HUES48 (cell line): ENCODE measurements around the gene JPH4.
"Not testable (repeated sequence)": the region's sequence is repeated elsewhere in the genome, so short reads cannot be mapped to it uniquely, and the experiment has no call there.

Experiments
- H3K27ac ChIP-seq: one replicate; pipeline ENCODE4 v1.7.0; 2013; ENCODE audit warnings: low read depth, low read length, inconsistent platforms
- H3K27me3 ChIP-seq: 2 replicates; pipeline ENCODE4 v1.6.1; 2013; ENCODE audit warnings: mild to moderate bottlenecking, low read length; ENCODE audit not compliant: control insufficient read depth, insufficient read depth
- H3K36me3 ChIP-seq: 2 replicates; pipeline ENCODE4 v1.6.1; 2013; ENCODE audit warnings: low read length; ENCODE audit not compliant: control insufficient read depth, insufficient read depth
- H3K4me1 ChIP-seq: 2 replicates; pipeline ENCODE4 v1.6.1; 2013; ENCODE audit warnings: mild to moderate bottlenecking, low read length; ENCODE audit not compliant: control insufficient read depth, insufficient read depth
- H3K4me3 ChIP-seq: 2 replicates; pipeline ENCODE4 v1.5.1; 2013; ENCODE audit warnings: mild to moderate bottlenecking, low read depth, low read length
- H3K9ac ChIP-seq: 2 replicates; pipeline ENCODE4 v1.6.1; 2013; ENCODE audit warnings: mild to moderate bottlenecking, low read depth, low read length, moderate library complexity
- H3K9me3 ChIP-seq: 2 replicates; pipeline ENCODE4 v1.6.1; 2013; ENCODE audit warnings: low read length; ENCODE audit not compliant: control insufficient read depth, insufficient read depth

JPH4 gene

GRCh38 chr14:23542261-23542660, 36.3 kb downstream of the JPH4 start:
- Histone ChIP-seq H3K27me3 (no peaks in the 10 kb centered on the region), H3K4me1 (peaks cover 58% of the 10 kb centered on the region), H3K4me3 (no peak overlapping the region), H3K27ac (no peak overlapping the region), H3K36me3 (peaks cover 21% of the 10 kb centered on the region), H3K9me3 (no peaks in the 10 kb centered on the region), H3K9ac (no peak overlapping the region)

DNA sequence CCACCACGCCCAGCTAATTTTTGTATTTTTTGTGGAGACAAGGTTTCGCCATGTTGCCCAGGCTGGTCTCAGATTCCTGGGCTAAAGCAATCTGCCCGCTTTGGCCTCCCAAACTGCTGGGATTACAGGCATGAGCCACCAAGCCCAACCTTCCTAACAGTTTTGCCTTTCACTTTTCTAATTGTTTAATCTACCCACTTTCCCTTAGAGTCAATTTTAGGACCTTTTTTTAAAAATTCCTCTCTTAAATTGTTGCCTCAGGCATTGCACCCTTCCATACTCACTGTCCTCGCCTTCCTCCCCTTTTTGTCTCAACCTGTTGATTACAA, 38.5 kb downstream of the JPH4 start:
- no peaks in the 10 kb centered on the region for H3K27me3 ChIP-seq
- H3K4me3 ChIP-seq: no peak overlapping the region
- no peaks in the 10 kb centered on the region for H3K9me3 ChIP-seq
- H3K27ac ChIP-seq: peak overlapping the region; percentile 99
- H3K36me3 ChIP-seq: peaks cover 23% of the 10 kb centered on the region
- H3K4me1 ChIP-seq: peaks cover 49% of the 10 kb centered on the region
- H3K9ac ChIP-seq: no peak overlapping the region

DNA sequence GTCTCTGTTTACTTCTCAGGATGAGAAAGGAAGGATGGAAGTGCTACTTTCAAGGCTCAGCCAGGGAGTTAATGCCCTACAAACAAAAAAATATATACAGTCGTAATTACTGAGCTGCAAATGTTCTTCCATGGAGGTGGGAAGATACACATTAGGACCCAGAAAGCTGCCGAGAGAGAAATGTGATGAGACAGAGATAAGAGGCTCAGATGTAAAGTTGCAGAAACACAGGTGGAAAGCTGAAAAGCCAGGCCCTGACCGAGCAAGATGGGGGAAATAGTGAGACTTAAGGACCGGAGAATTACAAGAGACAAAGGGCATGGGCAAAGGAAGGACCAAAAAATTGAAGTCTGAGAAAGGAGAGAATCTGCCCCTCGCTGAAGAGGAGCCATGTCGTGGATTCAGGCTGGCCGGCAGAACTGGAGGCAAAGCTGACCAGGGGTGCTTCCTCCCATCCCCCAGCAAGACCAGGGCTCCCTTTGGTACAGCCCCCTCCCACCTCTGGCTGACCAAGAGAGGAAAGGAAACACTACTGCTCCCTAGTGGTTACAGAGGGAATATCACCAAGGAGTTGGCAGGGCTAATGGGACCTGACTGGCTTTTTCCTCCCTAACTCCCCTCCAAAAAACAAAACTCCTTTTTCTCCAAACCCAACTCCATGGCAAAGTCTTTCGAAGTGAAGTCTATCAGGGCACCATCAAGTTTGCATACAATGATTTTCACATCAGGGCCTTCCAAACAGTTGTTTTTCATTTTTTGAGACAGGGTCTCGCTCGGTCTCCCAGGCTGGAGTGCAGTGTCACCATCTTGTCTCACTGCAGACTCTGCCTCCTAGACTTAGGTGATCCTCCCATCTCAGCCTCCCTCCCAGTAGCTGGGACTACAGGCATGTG, 39.1 kb downstream of the JPH4 start:
- peaks cover 28% of the 10 kb centered on the region for H3K36me3 ChIP-seq
- peak overlapping the region; percentile 77 for H3K4me3 ChIP-seq
- no peaks in the 10 kb centered on the region for H3K27me3 ChIP-seq
- peaks cover 43% of the 10 kb centered on the region for H3K4me1 ChIP-seq
- peak overlapping the region; percentile 56 for H3K9ac ChIP-seq
- no peaks in the 10 kb centered on the region for H3K9me3 ChIP-seq
- peak overlapping the region; percentile 99 for H3K27ac ChIP-seq

DNA sequence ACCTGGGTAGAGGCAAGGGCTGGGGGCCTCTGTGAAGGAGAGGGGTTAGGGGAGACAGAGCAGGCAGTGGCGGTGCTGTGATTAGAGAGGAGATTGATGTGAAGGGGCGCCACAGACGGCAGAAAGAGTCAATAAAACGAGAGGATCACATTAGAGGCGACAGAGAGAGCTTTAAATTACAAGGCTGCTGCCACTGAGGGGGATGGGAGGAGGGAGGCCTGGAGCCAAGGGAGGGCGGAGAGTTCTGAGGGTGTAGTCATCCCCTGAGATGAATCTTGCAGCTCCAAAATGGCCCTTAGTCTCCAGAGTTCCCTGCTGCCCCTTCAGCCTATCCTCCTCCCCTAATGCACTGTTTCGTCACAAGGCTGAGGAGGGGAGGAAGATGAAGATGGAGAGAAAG, 39.8 kb downstream of the JPH4 start:
- Histone ChIP-seq H3K27ac (peak overlapping the region; percentile 99), H3K4me3 (peak overlapping the region; percentile 77), H3K9me3 (no peaks in the 10 kb centered on the region), H3K9ac (peak overlapping the region; percentile 75), H3K4me1 (peaks cover 40% of the 10 kb centered on the region), H3K36me3 (peaks cover 33% of the 10 kb centered on the region), H3K27me3 (no peaks in the 10 kb centered on the region)

DNA sequence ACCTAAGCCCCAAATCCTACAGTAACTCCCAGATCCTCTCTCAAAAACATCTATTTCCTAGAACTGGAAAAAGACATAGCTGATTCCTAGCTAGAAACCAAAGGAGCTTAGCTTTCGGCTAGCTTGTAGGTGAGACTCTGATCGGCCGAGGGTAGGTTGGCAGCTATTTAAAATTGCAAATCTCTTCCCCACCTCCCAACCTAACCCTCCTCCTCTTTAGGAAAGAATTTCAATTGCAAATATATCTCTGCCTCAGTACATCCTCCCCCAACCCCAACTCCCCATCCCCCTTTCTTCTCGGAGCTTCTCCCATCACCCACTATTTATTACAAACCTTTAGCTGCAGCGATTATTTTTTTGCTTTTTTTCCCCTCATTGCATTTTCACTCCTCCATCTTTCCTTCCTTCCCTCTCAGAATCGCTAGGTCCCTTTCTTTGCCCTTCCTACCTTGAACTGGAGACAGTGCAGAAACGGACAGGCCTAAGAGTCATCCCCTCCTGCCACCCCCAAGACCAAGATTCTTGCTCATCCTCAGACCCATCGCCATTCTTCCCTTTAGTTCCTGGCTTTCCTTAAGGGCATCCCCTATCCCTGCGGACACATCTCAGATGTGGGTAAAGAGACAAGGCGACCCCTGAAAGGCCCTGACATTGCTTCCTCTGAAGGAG, 40.4 kb downstream of the JPH4 start:
- H3K4me3 ChIP-seq: peak overlapping the region; percentile 77
- peak overlapping the region; percentile 88 for H3K9ac ChIP-seq

GRCh38 chr14:23537351-23538049, 41.1 kb downstream of the JPH4 start:
- Histone ChIP-seq H3K27me3 (no peaks in the 10 kb centered on the region), H3K36me3 (peaks cover 34% of the 10 kb centered on the region), H3K4me1 (peaks cover 39% of the 10 kb centered on the region), H3K9me3 (no peaks in the 10 kb centered on the region), H3K9ac (peak overlapping the region; percentile 88), H3K4me3 (peak overlapping the region; percentile 77), H3K27ac (peak overlapping the region; percentile 99)

More for the DNA sequence above, 40.4 kb downstream of the JPH4 start:
- H3K9me3 ChIP-seq: no peaks in the 10 kb centered on the region
- H3K4me1 ChIP-seq: peaks cover 40% of the 10 kb centered on the region
- peak overlapping the region; percentile 99 for H3K27ac ChIP-seq
- H3K27me3 ChIP-seq: no peaks in the 10 kb centered on the region
- peaks cover 34% of the 10 kb centered on the region for H3K36me3 ChIP-seq

- H3K4me3 ChIP-seq: peak overlapping the region; percentile 77
These were observed 41.7 kb downstream of the JPH4 start for GRCh38 chr14:23536906-23537305.

GRCh38 chr14:23536494-23536893, 42.1 kb downstream of the JPH4 start:
- H3K27ac ChIP-seq: peak overlapping the region; percentile 99
- no peak overlapping the region for H3K4me3 ChIP-seq
- H3K9ac ChIP-seq: no peak overlapping the region
- H3K9me3 ChIP-seq: no peaks in the 10 kb centered on the region
- peaks cover 32% of the 10 kb centered on the region for H3K4me1 ChIP-seq
- H3K36me3 ChIP-seq: peaks cover 36% of the 10 kb centered on the region
- no peaks in the 10 kb centered on the region for H3K27me3 ChIP-seq

More at GRCh38 chr14:23536906-23537305, 41.7 kb downstream of the JPH4 start:
- H3K9ac ChIP-seq, H3K27me3 ChIP-seq, H3K9me3 ChIP-seq: not testable (repeated sequence)
- Histone ChIP-seq H3K27ac (peak overlapping the region; percentile 99), H3K36me3 (peaks cover 34% of the 10 kb centered on the region), H3K4me1 (peaks cover 33% of the 10 kb centered on the region)

- H3K27ac ChIP-seq: no peak overlapping the region
- no peaks in the 10 kb centered on the region for H3K9me3 ChIP-seq
- no peak overlapping the region for H3K9ac ChIP-seq
- H3K4me1 ChIP-seq: peaks cover 32% of the 10 kb centered on the region
- H3K4me3 ChIP-seq: no peak overlapping the region
- peaks cover 41% of the 10 kb centered on the region for H3K36me3 ChIP-seq
- H3K27me3 ChIP-seq: no peaks in the 10 kb centered on the region
These were observed 42.6 kb downstream of the JPH4 start for GRCh38 chr14:23535943-23536342.

DNA sequence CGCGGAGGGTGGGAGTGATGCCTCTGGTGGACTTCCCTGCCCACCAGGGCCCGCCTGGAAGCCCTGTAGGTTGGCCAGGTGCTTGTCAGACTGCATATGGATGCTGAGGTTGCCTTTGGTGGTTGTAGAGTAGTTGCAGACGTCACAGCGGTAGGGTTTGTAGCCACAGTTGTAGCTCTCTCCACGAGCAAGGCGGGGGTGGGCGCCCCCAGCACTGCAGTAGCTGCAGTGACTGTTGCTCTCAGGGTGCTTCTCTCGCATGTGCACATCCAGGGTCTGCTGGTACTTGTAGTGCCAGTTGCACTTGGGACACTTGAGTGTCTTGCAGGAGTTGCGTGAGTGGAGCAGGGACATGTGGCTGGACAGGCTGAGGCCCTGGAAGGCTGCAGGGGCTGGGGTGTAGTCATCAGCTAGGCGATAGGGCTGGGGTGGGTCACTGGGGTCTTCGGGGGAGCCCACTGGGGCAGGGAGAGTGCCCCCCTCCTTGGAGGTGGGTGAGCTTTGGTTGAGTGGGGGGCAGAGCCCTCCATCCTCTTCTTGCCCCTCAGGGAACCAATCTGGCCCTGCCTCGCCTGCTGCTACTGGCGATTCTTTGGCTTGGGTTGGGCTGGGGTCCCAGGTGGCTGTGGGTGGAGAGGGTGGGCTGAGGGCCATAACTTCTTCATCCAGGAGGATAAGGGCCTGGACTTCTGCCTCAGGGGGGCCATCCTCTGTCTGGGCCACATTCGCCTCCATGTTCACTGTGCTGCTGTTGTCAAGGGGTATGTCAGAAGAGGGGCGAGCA, 44.7 kb downstream of the JPH4 start:
- Histone ChIP-seq H3K36me3 (peaks cover 59% of the 10 kb centered on the region), H3K4me3 (no peak overlapping the region), H3K9ac (no peak overlapping the region), H3K9me3 (no peaks in the 10 kb centered on the region), H3K4me1 (peaks cover 21% of the 10 kb centered on the region), H3K27ac (no peak overlapping the region), H3K27me3 (no peaks in the 10 kb centered on the region)
